H1 (cell line): Measurements from ENCODE around the gene TTBK2. TPM values are rescaled to one million over a fixed set of nuclear protein-coding genes. Genes with fewer than 3 reads are reported as not detected.

Source experiments
- CTCF ChIA-PET: fragments of 300-600 bp; sonication (Branson Sonifier 250); formaldehyde crosslinking; loops from one replicate; lab custom pipeline; 2021; ENCODE audit not compliant: partially characterized antibody; lab: Charles Lee
- POLR2A ChIA-PET: fragments of 300-600 bp; sonication (Branson Sonifier 250); formaldehyde crosslinking; loops from one replicate; lab custom pipeline; 2021; ENCODE audit warnings: inconsistent platforms; ENCODE audit not compliant: partially characterized antibody; lab: Charles Lee
- DNase-seq, 2 experiments: peaks; one replicate each; pipeline versions ENCODE4 v3.0.0 to v3.0.0-alpha.2; 2010 to 2022; ENCODE audit warnings: low spot score in 2 of 2, low read depth in 1 of 2, mixed read lengths in 1 of 2
- FAIRE-seq: peaks from 2 replicates; lab custom pipeline; 2011; peaks lifted over from hg19 to GRCh38; lab: Jason Lieb, UNC
- H2AFZ ChIP-seq: 2 replicates; pipeline ENCODE4 v1.8.1; 2012; ENCODE audit warnings: low read length, inconsistent platforms
- H2AK5ac ChIP-seq: 2 replicates; pipeline ENCODE4 v1.6.1; 2013; ENCODE audit warnings: low read depth, low read length
- H2BK120ac ChIP-seq: replicated peaks from 2 replicates; pipeline ENCODE3; 2013; ENCODE audit warnings: low read depth, low read length, inconsistent platforms
- H2BK12ac ChIP-seq: 2 replicates; pipeline ENCODE4 v1.6.1; 2013; ENCODE audit warnings: low read depth, low read length
- H2BK15ac ChIP-seq: 2 replicates; pipeline ENCODE4 v1.6.1; 2013; ENCODE audit warnings: low read length
- H2BK20ac ChIP-seq: 2 replicates; pipeline ENCODE4 v1.6.1; 2013; ENCODE audit warnings: low read length
- H2BK5ac ChIP-seq: 2 replicates; pipeline ENCODE4 v1.6.1; 2013; ENCODE audit warnings: low read depth, low read length
- H3K14ac ChIP-seq: 2 replicates; pipeline ENCODE4 v1.6.1; 2013; ENCODE audit warnings: inconsistent platforms; ENCODE audit not compliant: insufficient read length
- H3K18ac ChIP-seq: 2 replicates; pipeline ENCODE4 v1.6.1; 2013; ENCODE audit warnings: low read length; ENCODE audit errors: extremely low read depth
- H3K23ac ChIP-seq: 2 replicates; pipeline ENCODE4 v1.6.1; 2013; ENCODE audit warnings: inconsistent platforms; ENCODE audit not compliant: insufficient read length
- H3K23me2 ChIP-seq: 2 replicates; pipeline ENCODE4 v1.6.1; 2013; ENCODE audit warnings: low read depth, low read length
- H3K27ac ChIP-seq: 2 replicates; pipeline ENCODE4 v1.6.1; 2011; ENCODE audit warnings: low read depth, low read length, inconsistent platforms
- H3K27me3 ChIP-seq, 4 experiments: replicated peaks in 1 of 4; 1 replicate in 1 of 4; 2 replicates in 3 of 4; pipeline versions ENCODE4 v1.6.1 to v1.8.1; 2011 to 2013; ENCODE audit warnings: low read length in 3 of 4, mild to moderate bottlenecking in 3 of 4, inconsistent platforms in 2 of 4, mixed read lengths in 2 of 4, moderate library complexity in 1 of 4; ENCODE audit not compliant: control insufficient read depth in 3 of 4, insufficient read depth in 3 of 4; ENCODE audit errors: extremely low read depth in 1 of 4
- H3K36me3 ChIP-seq, 4 experiments: 2 replicates each; pipeline versions ENCODE4 v1.6.1 to v1.8.1; 2011 to 2013; ENCODE audit warnings: mild to moderate bottlenecking in 4 of 4, low read length in 3 of 4, moderate library complexity in 2 of 4, control low read depth in 1 of 4, inconsistent platforms in 1 of 4; ENCODE audit not compliant: insufficient read depth in 4 of 4, control insufficient read depth in 2 of 4
- H3K4ac ChIP-seq: replicated peaks from 2 replicates; pipeline ENCODE3; 2013; ENCODE audit warnings: low read length, low read depth, mixed read lengths, inconsistent platforms; ENCODE audit not compliant: insufficient read length
- H3K4me1 ChIP-seq, 4 experiments: replicated peaks in 1 of 4; 1 replicate in 1 of 4; 2 replicates in 3 of 4; pipeline versions ENCODE4 v1.6.1 to v1.8.1; 2011 to 2013; ENCODE audit warnings: low read length in 3 of 4, inconsistent platforms in 2 of 4, mixed read lengths in 1 of 4; ENCODE audit not compliant: insufficient read depth in 4 of 4, control insufficient read depth in 3 of 4
- H3K4me2 ChIP-seq, 2 experiments: 2 replicates each; pipeline versions ENCODE4 v1.6.1 to v1.8.1; 2011 to 2013; ENCODE audit warnings: low read depth in 2 of 2, low read length in 2 of 2, control low read depth in 1 of 2, inconsistent platforms in 1 of 2, mild to moderate bottlenecking in 1 of 2; ENCODE audit not compliant: insufficient read depth in 1 of 2
- H3K4me3 ChIP-seq, 4 experiments: fragments of 200-600, 300-600 bp in 1 of 4; sonication (generic), shearing (Covaris generic), sonication (Bioruptor Twin) in 1 of 4; 2 replicates each; pipeline versions ENCODE4 v1.5.1 to v1.8.1; 2011 to 2016; ENCODE audit warnings: low read length in 4 of 4, low read depth in 3 of 4, control low read depth in 2 of 4, inconsistent platforms in 2 of 4, mild to moderate bottlenecking in 2 of 4, mixed read lengths in 1 of 4, moderate library complexity in 1 of 4; ENCODE audit not compliant: insufficient read depth in 2 of 4; ENCODE audit errors: extremely low read depth in 1 of 4
- H3K56ac ChIP-seq: replicated peaks from 2 replicates; pipeline ENCODE3; 2013; ENCODE audit warnings: low read depth, mild to moderate bottlenecking, mixed read lengths, low read length, inconsistent platforms; ENCODE audit not compliant: insufficient read length
- H3K79me1 ChIP-seq: 2 replicates; pipeline ENCODE4 v1.6.1; 2013; ENCODE audit warnings: low read depth, low read length, control low read depth
- H3K79me2 ChIP-seq, 2 experiments: 2 replicates each; pipeline versions ENCODE4 v1.6.1 to v1.8.1; 2012 to 2013; ENCODE audit warnings: low read length in 2 of 2, mild to moderate bottlenecking in 2 of 2, inconsistent platforms in 1 of 2; ENCODE audit not compliant: insufficient read depth in 2 of 2, control insufficient read depth in 1 of 2
- H3K9ac ChIP-seq, 4 experiments: replicated peaks in 1 of 4; 1 replicate in 1 of 4; 2 replicates in 3 of 4; pipeline versions ENCODE4 v1.6.1 to v1.8.1; 2011 to 2013; ENCODE audit warnings: low read depth in 3 of 4, low read length in 3 of 4, control low read depth in 2 of 4, mild to moderate bottlenecking in 2 of 4, moderate library complexity in 2 of 4, inconsistent platforms in 1 of 4; ENCODE audit errors: extremely low read depth in 1 of 4
- H3K9me3 ChIP-seq, 2 experiments: 2 replicates each; pipeline versions ENCODE4 v1.6.1 to v1.8.1; 2012 to 2013; ENCODE audit warnings: mild to moderate bottlenecking in 2 of 2, moderate library complexity in 2 of 2, control low read depth in 1 of 2, inconsistent platforms in 1 of 2, low read depth in 1 of 2, low read length in 1 of 2, mixed read lengths in 1 of 2; ENCODE audit not compliant: insufficient read depth in 2 of 2
- H4K20me1 ChIP-seq, 2 experiments: replicated peaks in 1 of 2; 2 replicates each; pipeline versions ENCODE3 to v1.8.1; 2011 to 2013; ENCODE audit warnings: inconsistent platforms in 2 of 2, low read length in 2 of 2, mild to moderate bottlenecking in 1 of 2; ENCODE audit not compliant: insufficient read depth in 2 of 2, control insufficient read depth in 1 of 2
- H4K5ac ChIP-seq: 2 replicates; pipeline ENCODE4 v1.6.1; 2013; ENCODE audit warnings: low read length, low read depth, mixed read lengths, inconsistent platforms; ENCODE audit not compliant: insufficient read length
- H4K8ac ChIP-seq: 2 replicates; pipeline ENCODE4 v1.8.0; 2013; ENCODE audit warnings: mild to moderate bottlenecking, moderate library complexity, low read length, inconsistent platforms; ENCODE audit not compliant: insufficient read depth; ENCODE audit errors: extremely low read depth
- H4K91ac ChIP-seq: replicated peaks from 2 replicates; pipeline ENCODE3; 2013; ENCODE audit warnings: low read length, mixed read lengths, inconsistent platforms; ENCODE audit not compliant: insufficient read length
- ATF3 ChIP-seq: IDR thresholded peaks from 2 replicates; pipeline ENCODE4 v1.6.1; 2011; ENCODE audit warnings: low read depth, mild to moderate bottlenecking, low read length; ENCODE audit not compliant: insufficient read depth
- CBX5 ChIP-seq: fragments of 300-800, 300-1000 bp; sonication (generic); IDR thresholded peaks from 2 replicates; pipeline ENCODE4 v1.7.1; 2016; ENCODE audit warnings: antibody characterized with exemption, low read length, low read depth
- EZH2 ChIP-seq: fragments of 200-600 bp; sonication (generic); IDR thresholded peaks from 2 replicates; pipeline ENCODE4 v1.7.1; 2012; ENCODE audit warnings: low read depth, mild to moderate bottlenecking, moderate library complexity, low read length, inconsistent platforms; ENCODE audit not compliant: severe bottlenecking
- GTF2F1 ChIP-seq: IDR thresholded peaks from 2 replicates; pipeline ENCODE4 v1.6.1; 2012; ENCODE audit warnings: low read depth, low read length, improper control_type of control experiment, borderline replicate concordance
- HDAC2 ChIP-seq, 2 experiments: fragments of 300-600 bp in 1 of 2; sonication (generic) in 1 of 2; IDR thresholded peaks; 2 replicates each; pipeline ENCODE4 v1.6.1; 2011 to 2012; ENCODE audit warnings: low read depth in 2 of 2, low read length in 2 of 2, mild to moderate bottlenecking in 2 of 2, moderate library complexity in 2 of 2, borderline replicate concordance in 1 of 2, inconsistent platforms in 1 of 2
- KDM1A ChIP-seq: fragments of 200-600, 300-600 bp; sonication (generic); IDR thresholded peaks from 2 replicates; pipeline ENCODE4 v1.7.1; 2016; ENCODE audit warnings: mild to moderate bottlenecking, low read length, borderline replicate concordance
- KDM5A ChIP-seq: fragments of 200-600 bp; IDR thresholded peaks from 2 replicates; pipeline ENCODE4 v1.7.1; 2012; ENCODE audit warnings: mild to moderate bottlenecking, low read length, inconsistent platforms, mixed read lengths
- RBBP5 ChIP-seq: IDR thresholded peaks from 2 replicates; pipeline ENCODE4 v1.7.1; 2012; ENCODE audit warnings: low read depth, mild to moderate bottlenecking, inconsistent platforms, low read length, moderate library complexity, borderline replicate concordance
- RFX5 ChIP-seq: IDR thresholded peaks from 2 replicates; pipeline ENCODE4 v1.6.1; 2011; ENCODE audit warnings: low read depth, low read length, improper control_type of control experiment, borderline replicate concordance
- SIN3A ChIP-seq, 2 experiments: IDR thresholded peaks in 1 of 2; conservative IDR thresholded peaks in 1 of 2; 2 replicates each; pipeline ENCODE4 v1.6.1; 2011 to 2012; ENCODE audit warnings: low read length in 2 of 2, improper control_type of control experiment in 1 of 2, low read depth in 1 of 2, mild to moderate bottlenecking in 1 of 2
- SP4 ChIP-seq: IDR thresholded peaks from 2 replicates; pipeline ENCODE4 v1.6.1; 2012; ENCODE audit warnings: low read length, inconsistent platforms
- TAF7 ChIP-seq: optimal IDR thresholded peaks from 2 replicates; pipeline ENCODE3; 2011; ENCODE audit warnings: low read depth, mild to moderate bottlenecking, inconsistent platforms, low read length, moderate library complexity, borderline replicate concordance
- TBP ChIP-seq: IDR thresholded peaks from 2 replicates; pipeline ENCODE4 v1.6.1; 2011; ENCODE audit warnings: low read depth, low read length, improper control_type of control experiment
- WGBS, 2 experiments: shearing (Covaris generic) in 1 of 2; methylation state at CpG; one replicate each; pipeline versions ENCODE4 v1.1.6 to v1.1.7; 2013 to 2015; ENCODE audit warnings: low lambda C conversion rate in 2 of 2, mixed read lengths in 2 of 2, inconsistent platforms in 1 of 2, low coverage in 1 of 2, missing lambda C conversion rate in 1 of 2; ENCODE audit not compliant: insufficient replicate concordance in 2 of 2, insufficient coverage in 1 of 2, insufficient read length in 1 of 2; ENCODE audit errors: extremely low coverage in 1 of 2, missing lambda C conversion rate in 1 of 2; 5-methylcytosine and 5-hydroxymethylcytosine counted together
- polyA plus RNA-seq, 7 experiments: library from polyadenylated mRNA; depleted of rRNA in 3 of 7; stranded (reverse) in 5 of 7; unstranded in 2 of 7; fragments of >200 nt in 5 of 7; fragments of 200-250 nt in 2 of 7; gene quantifications; 1 replicate in 5 of 7; 2 replicates in 1 of 7; 4 replicates in 1 of 7; pipeline versions ENCODE4 v1.2.1 to v1.2.3, GENCODE V29; 2011 to 2013; ENCODE audit warnings: missing spikeins in 2 of 7, mixed read lengths in 2 of 7
- total RNA-seq: library from RNA; stranded (reverse); fragmentation: NEBNext Ultra II Directional; extraction: Animal tissue kit (Norgen Biotek cat#: 25700); gene quantifications from 2 replicates; pipeline ENCODE4 v1.2.1, GENCODE V29; 2021

Gene TTBK2
- total and polyA plus RNA-seq, 2 of the 8 experiments (the other 6 are each of a cell fraction or from before 2014, with no cell fraction given) = 2.7 to 18.2 TPM

- no peak overlapping the region for H2BK20ac ChIP-seq
- no peak overlapping the region for H2BK15ac ChIP-seq
- no peak overlapping the region for H3K9ac ChIP-seq
- no peak overlapping the region for H3K23ac ChIP-seq
- H3K18ac ChIP-seq = no peak overlapping the region
- H4K8ac ChIP-seq = no peak overlapping the region
- FAIRE-seq (no peak), DNase-seq (no peak)
- no peak overlapping the region for H2AFZ ChIP-seq
- no peak overlapping the region for H2BK12ac ChIP-seq
- no peaks in the 10 kb centered on the region for H3K9me3 ChIP-seq
- H4K5ac ChIP-seq = no peak overlapping the region
- CTCF ChIA-PET = interaction anchor here (2.0 kb wide), 1 partner anchor 163 kb away, joined by 6 read pairs; no protein-coding TSS in a partner anchor
- H3K79me1 ChIP-seq = no peaks in the 10 kb centered on the region
- no peak overlapping the region for H3K4me3 ChIP-seq
- H3K4ac ChIP-seq = no peak overlapping the region
- H3K36me3 ChIP-seq = peaks cover 0 to 11% (median 3%) of the 10 kb centered on the region in 4 experiments; a peak in 2 of 8 replicates
- H3K4me2 ChIP-seq = no peak overlapping the region
- H2AK5ac ChIP-seq = no peak overlapping the region
- no peaks in the 10 kb centered on the region for H3K79me2 ChIP-seq
- H3K56ac ChIP-seq = no peak overlapping the region
- H2BK120ac ChIP-seq = no peak overlapping the region
- no peaks in the 10 kb centered on the region for H3K4me1 ChIP-seq
- H3K23me2 ChIP-seq = no peaks in the 10 kb centered on the region
- no peak overlapping the region for H2BK5ac ChIP-seq
- no peaks in the 10 kb centered on the region for H4K20me1 ChIP-seq
- H3K27me3 ChIP-seq = no peaks in the 10 kb centered on the region
- H3K27ac ChIP-seq = no peak overlapping the region
- H3K14ac ChIP-seq = no peak overlapping the region
- 94% methylated on average over 5 of the region's 5 CpGs; no CpG with 5 or more reads in 1 of the 2 experiments for WGBS, 2 experiments
- no peak overlapping the region for H4K91ac ChIP-seq
- POLR2A ChIA-PET = no interaction called here
- no peak for TF ChIP-seq CBX5
- no peak for TF ChIP-seq RFX5
- no peak for TF ChIP-seq EZH2
- no peak for TF ChIP-seq ATF3
- no peak for TF ChIP-seq SP4
- TF ChIP-seq GTF2F1 = no peak
- TF ChIP-seq TBP = no peak
- TF ChIP-seq HDAC2 (IDR thresholded peaks at IDR 0.05; ENCODE audit: borderline replicate concordance in 1 of 2, low read depth in 2 of 2, low read length in 2 of 2) = no peak
- TF ChIP-seq TAF7 = no peak
- TF ChIP-seq KDM5A = no peak
- TF ChIP-seq RBBP5 = no peak
- no peak for TF ChIP-seq KDM1A
- TF ChIP-seq SIN3A (conservative IDR thresholded peaks at IDR 0.05 in 1 of 2, IDR thresholded peaks at IDR 0.05 in 1 of 2; ENCODE audit: low read depth in 1 of 2, low read length in 2 of 2) = no peak
Observed at GRCh38 chr15:42964476-42964875, 43.9 kb upstream of the TTBK2 start.
